B cell (primary cell): Measurements from ENCODE around the gene JMJD6. TPM values are rescaled to one million over a fixed set of nuclear protein-coding genes. Genes with fewer than 3 reads are reported as not detected.

Source experiments
- ATAC-seq: fragments of 200-7000 bp; cut with Tn5 transposase; one replicate; pipeline ENCODE4 v1.10.0; 2021; ENCODE audit warnings: low read depth, mild to moderate bottlenecking, moderate number of reproducible peaks, moderate library complexity
- CTCF ChIA-PET: fragments of 350-600 bp; sonication (Branson Sonifier 250); formaldehyde crosslinking; loops from one replicate; lab custom pipeline; 2021; ENCODE audit warnings: antibody characterized with exemption, inconsistent platforms; lab: Charles Lee
- POLR2A ChIA-PET: fragments of 350-600 bp; sonication (Branson Sonifier 250); formaldehyde crosslinking; loops from one replicate; lab custom pipeline; 2021; ENCODE audit warnings: antibody characterized with exemption; lab: Charles Lee
- DNase-seq: peaks from one replicate; pipeline ENCODE4 v3.0.0; 2013
- H2AFZ ChIP-seq: 2 replicates; pipeline ENCODE4 v1.6.1; 2012; ENCODE audit warnings: mild to moderate bottlenecking, low read depth, low read length; ENCODE audit not compliant: insufficient read depth, poor library complexity, severe bottlenecking
- H3K27ac ChIP-seq, 2 donors: 1 replicate in 1 of 2; 2 replicates in 1 of 2; pipeline ENCODE4 v1.5.1; 2012 to 2013; ENCODE audit warnings: low read length in 2 of 2, mild to moderate bottlenecking in 2 of 2, moderate library complexity in 1 of 2
- H3K27me3 ChIP-seq, 4 experiments: fragments of 200-600 bp in 1 of 4; sonication (generic) in 1 of 4; replicated peaks in 1 of 4; 1 replicate in 2 of 4; 2 replicates in 2 of 4; pipeline versions ENCODE4 v1.6.1 to v1.7.0; 2013 to 2016; ENCODE audit warnings: low read length in 3 of 4, mild to moderate bottlenecking in 2 of 4, mixed read lengths in 1 of 4, moderate library complexity in 1 of 4; ENCODE audit not compliant: insufficient read depth in 4 of 4, control insufficient read depth in 3 of 4; ENCODE audit errors: control extremely low read depth in 1 of 4
- H3K36me3 ChIP-seq, 2 experiments: replicated peaks in 1 of 2; 1 replicate in 1 of 2; 2 replicates in 1 of 2; pipeline versions ENCODE4 v1.6.1 to v1.7.1; 2013; ENCODE audit warnings: low read length in 1 of 2; ENCODE audit not compliant: insufficient read depth in 2 of 2, control insufficient read depth in 1 of 2; ENCODE audit errors: control extremely low read depth in 1 of 2, extremely low read depth in 1 of 2
- H3K4me1 ChIP-seq, 2 donors: fragments of 200-600 bp in 1 of 2; sonication (generic) in 1 of 2; 1 replicate in 1 of 2; 2 replicates in 1 of 2; pipeline versions ENCODE4 v1.5.1 to v1.6.1; 2013 to 2017; ENCODE audit warnings: low read length in 2 of 2; ENCODE audit not compliant: control insufficient read depth in 2 of 2, insufficient read depth in 2 of 2
- H3K4me2 ChIP-seq: replicated peaks from 2 replicates; pipeline ENCODE3; 2012; ENCODE audit warnings: mild to moderate bottlenecking, low read depth, low read length; ENCODE audit not compliant: poor library complexity, severe bottlenecking
- H3K4me3 ChIP-seq, 5 experiments: fragments of 200-600 bp in 1 of 5; sonication (generic) in 1 of 5; 1 replicate in 3 of 5; 2 replicates in 2 of 5; pipeline versions ENCODE4 v1.5.1 to v1.7.0; 2011 to 2016; ENCODE audit warnings: low read length in 4 of 5, mild to moderate bottlenecking in 4 of 5, low read depth in 2 of 5, control low read depth in 1 of 5, moderate library complexity in 1 of 5; ENCODE audit not compliant: insufficient read depth in 1 of 5; ENCODE audit errors: control extremely low read depth in 1 of 5, extremely low read depth in 1 of 5
- H3K79me2 ChIP-seq: fragments of 200-600 bp; sonication (generic); one replicate; pipeline ENCODE4 v1.6.0; 2016; ENCODE audit warnings: low read length; ENCODE audit not compliant: control insufficient read depth, insufficient read depth
- H3K9ac ChIP-seq: fragments of 200-600 bp; sonication (generic); 2 replicates; pipeline ENCODE4 v1.6.1; 2017; ENCODE audit warnings: mild to moderate bottlenecking, low read length, moderate library complexity
- H3K9me3 ChIP-seq, 3 donors: one replicate each; pipeline versions ENCODE4 v1.6.1 to v1.7.1; 2013; ENCODE audit warnings: low read length in 2 of 3; ENCODE audit not compliant: control insufficient read depth in 2 of 3, insufficient read depth in 1 of 3; ENCODE audit errors: control extremely low read depth in 1 of 3
- H4K20me1 ChIP-seq: 2 replicates; pipeline ENCODE4 v1.6.0; 2012; ENCODE audit warnings: mild to moderate bottlenecking, low read length; ENCODE audit not compliant: insufficient read depth, control insufficient read depth, poor library complexity, severe bottlenecking
- H3K27ac Mint-ChIP-seq: one replicate; pipeline ENCODE4 v1.8.0; 2021; ENCODE audit warnings: mixed read lengths
- H3K27me3 Mint-ChIP-seq: one replicate; pipeline ENCODE4 v1.8.0; 2021; ENCODE audit warnings: mixed read lengths
- H3K4me1 Mint-ChIP-seq: one replicate; pipeline ENCODE4 v1.8.0; 2021; ENCODE audit warnings: mixed read lengths
- H3K4me3 Mint-ChIP-seq: one replicate; pipeline ENCODE4 v1.8.0; 2021; ENCODE audit warnings: mixed read lengths
- H3K9me3 Mint-ChIP-seq: one replicate; pipeline ENCODE4 v1.8.0; 2022; ENCODE audit warnings: mixed read lengths; ENCODE audit not compliant: insufficient read depth
- CTCF ChIP-seq: fragments of 200-600 bp; IDR thresholded peaks from one replicate; pipeline ENCODE4 v1.8.0; 2022; ENCODE audit warnings: antibody characterized with exemption, mild to moderate bottlenecking
- EZH2 ChIP-seq: IDR thresholded peaks from 2 replicates; pipeline ENCODE4 v1.6.1; 2012; ENCODE audit warnings: borderline replicate concordance, low read depth, mild to moderate bottlenecking, moderate library complexity, low read length; ENCODE audit not compliant: insufficient read depth, poor library complexity, severe bottlenecking
- WGBS: methylation state at CpG from one replicate; pipeline ENCODE4 v1.1.5; 2013; ENCODE audit warnings: missing lambda C conversion rate; ENCODE audit not compliant: insufficient coverage; 5-methylcytosine and 5-hydroxymethylcytosine counted together
- intact Hi-C: fragments of 100-400 bp; cut with micrococcal nuclease; formaldehyde crosslinking; loops from one replicate; pipeline ENCODE4 v1.10.0; 2022
- polyA plus RNA-seq: library from polyadenylated mRNA; depleted of rRNA; stranded (reverse); fragments of >200 nt; gene quantifications from 2 replicates; pipeline ENCODE4 v1.2.3, GENCODE V29; 2012
- total RNA-seq, 2 donors: library from RNA; stranded (reverse); fragments of 120-200 nt in 1 of 2; gene quantifications; 1 replicate in 1 of 2; 2 replicates in 1 of 2; pipeline versions ENCODE4 v1.2.3 to v1.2.4, GENCODE V29; 2013 to 2022

JMJD6 gene
- total and polyA plus RNA-seq, 2 donors (not counting 1 experiment from before 2014, with no cell fraction given) = 38.2 to 45.0 TPM

GRCh38 chr17:76670718-76671122 is 55.7 kb downstream of the JMJD6 start:
- Histone ChIP-seq H2AFZ (peak overlapping the region; percentile 90), H3K9ac (no peak overlapping the region), H3K79me2 (no peaks in the 10 kb centered on the region), H3K36me3 (no peaks in the 10 kb centered on the region), H3K9me3 (peaks cover 0 to 12% (median 0%) of the 10 kb centered on the region in 3 donors), H3K27ac (peak overlapping the region in 1 of 2 donors; percentile 80), H4K20me1 (no peaks in the 10 kb centered on the region), H3K27me3 (peaks cover 0 to 3% (median 2%) of the 10 kb centered on the region in 4 experiments), H3K4me3 (no peak overlapping the region), H3K4me1 (peaks cover 10 to 18% of the 10 kb centered on the region in 2 donors), H3K4me2 (peak overlapping the region; percentile 73)
- WGBS = 97% methylated on average over 9 of the region's 9 CpGs
- DNase-seq = no peak
- no peak for ATAC-seq
- Mint-ChIP-seq H3K27me3 (peaks cover 15% of the 10 kb centered on the region), H3K4me3 (peak overlapping the region; percentile 92), H3K4me1 (peaks cover 25% of the 10 kb centered on the region), H3K9me3 (no peaks in the 10 kb centered on the region), H3K27ac (peak overlapping the region; percentile 93)
- intact Hi-C loops = loop anchor here (1.0 to 5.0 kb wide), 5 partner anchors 40 to 316 kb away; partner anchors contain the start of genes JMJD6, METTL23 and MXRA7
- POLR2A ChIA-PET = interaction anchor here (0.8 to 1.4 kb wide), 5 partner anchors 47 to 399 kb away, joined by 3 to 6 read pairs (median 3); partner anchors contain the start of gene JMJD6
- CTCF ChIA-PET = interaction anchor here (1.3 to 1.4 kb wide), 2 partner anchors 147 to 416 kb away, joined by 3 to 4 read pairs; no protein-coding TSS in a partner anchor
- TF ChIP-seq EZH2 (no peak), CTCF (no peak)

- Mint-ChIP-seq H3K9me3 (no peaks in the 10 kb centered on the region), H3K27me3 (peaks cover 17% of the 10 kb centered on the region), H3K4me1 (peaks cover 25% of the 10 kb centered on the region), H3K4me3 (peak overlapping the region; percentile 92), H3K27ac (peak overlapping the region; percentile 93)
- H4K20me1 ChIP-seq = no peaks in the 10 kb centered on the region
- ChIA-PET CTCF (interaction anchor here (1.4 kb wide), 1 partner anchor 11 kb away, joined by 6 read pairs; no protein-coding TSS in a partner anchor), POLR2A (no interaction called here)
- WGBS = 80% methylated on average over 1 of the region's 9 CpGs
- H3K9ac ChIP-seq = no peak overlapping the region
- H3K36me3 ChIP-seq = no peaks in the 10 kb centered on the region
- TF ChIP-seq EZH2 = no peak
- TF ChIP-seq CTCF = no peak
- H3K9me3 ChIP-seq = peaks cover 0 to 12% (median 0%) of the 10 kb centered on the region in 3 donors
- H3K4me2 ChIP-seq = no peak overlapping the region
- ATAC-seq (no peak), DNase-seq (no peak)
- intact Hi-C loops = loop anchor here (2.0 to 5.0 kb wide), 2 partner anchors 41 to 143 kb away; partner anchors contain the start of gene MXRA7
- peaks cover 0 to 5% (median 2%) of the 10 kb centered on the region in 4 experiments for H3K27me3 ChIP-seq
- H2AFZ ChIP-seq = peak overlapping the region; percentile 90
- no peak overlapping the region for H3K27ac ChIP-seq
- H3K79me2 ChIP-seq = no peaks in the 10 kb centered on the region
- no peak overlapping the region for H3K4me3 ChIP-seq
- peaks cover 10 to 18% of the 10 kb centered on the region in 2 donors for H3K4me1 ChIP-seq
Measured at GRCh38 chr17:76670020-76670717, 56.2 kb downstream of the JMJD6 start.
